HUDEP-2 (cell line): Measurements from ENCODE around the gene RCBTB2.

Source experiments
- DNase-seq, 76 experiments: peaks; one replicate each; lab custom pipeline; 2025; ENCODE audit not compliant: unreplicated experiment in 76 of 76; lab: John Stamatoyannopoulos, UW

The RCBTB2 gene

DNA sequence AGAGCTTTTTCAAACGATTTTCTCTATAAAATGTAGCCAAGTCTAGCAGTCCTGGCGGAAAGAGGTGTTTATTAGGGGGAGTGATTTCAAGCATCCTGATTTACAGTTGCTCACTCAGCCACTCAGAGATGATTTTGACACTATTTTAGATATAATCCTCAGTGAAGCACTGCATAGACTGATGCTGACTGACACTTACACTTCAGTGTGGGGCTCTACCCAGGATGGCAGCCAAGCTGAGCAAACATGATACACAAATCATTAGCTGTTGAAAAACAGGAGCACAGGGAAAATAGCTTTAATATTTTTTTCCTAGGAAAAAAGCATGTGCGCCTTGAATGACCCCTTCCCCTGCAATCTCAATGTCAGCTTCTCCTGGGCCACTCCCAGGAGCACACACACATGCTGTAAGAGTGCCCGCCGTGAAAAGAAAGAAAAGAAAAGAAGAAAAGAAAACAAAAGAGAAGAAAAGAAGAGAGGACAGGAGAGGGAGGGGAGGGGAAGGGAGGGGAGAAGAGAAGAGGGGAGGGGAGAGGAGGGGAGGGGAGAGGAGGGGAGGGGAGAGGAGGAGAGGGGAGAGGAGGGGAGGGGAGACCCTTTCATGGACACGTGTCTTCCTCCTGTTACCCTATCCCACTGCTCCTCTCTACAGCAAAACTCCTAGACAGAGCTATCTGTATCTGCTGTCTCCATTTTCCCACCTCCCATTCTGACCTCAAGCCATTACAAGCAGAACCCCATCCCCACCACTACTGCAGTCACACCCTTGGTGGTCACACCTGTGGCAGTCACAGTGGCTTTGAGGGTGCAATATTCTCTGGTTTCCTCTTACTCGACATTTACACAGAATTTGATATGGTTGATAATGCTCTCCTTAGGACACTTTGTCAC, 36.4 kb downstream of the RCBTB2 start:
- DNase-seq, result no peak

DNA sequence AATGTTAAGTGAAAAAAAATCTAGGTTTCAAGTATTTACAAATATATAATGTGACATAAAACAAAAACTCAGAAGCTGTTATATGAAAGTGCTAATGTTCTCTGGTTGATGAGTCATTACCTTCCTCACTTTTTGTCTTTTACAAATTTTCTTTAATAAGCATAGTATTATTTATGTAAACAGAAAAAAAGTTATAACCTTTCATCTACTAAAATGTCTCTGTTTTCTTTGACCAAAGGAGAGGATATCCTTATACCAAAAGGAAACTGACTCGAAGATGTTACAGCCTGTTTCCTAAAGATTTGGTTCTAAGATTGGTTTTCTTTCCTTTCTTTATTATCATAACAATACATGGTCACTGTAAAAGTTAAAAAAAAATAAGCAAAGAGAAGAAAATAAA, 38.0 kb downstream of the RCBTB2 start:
- no peak for DNase-seq

DNA sequence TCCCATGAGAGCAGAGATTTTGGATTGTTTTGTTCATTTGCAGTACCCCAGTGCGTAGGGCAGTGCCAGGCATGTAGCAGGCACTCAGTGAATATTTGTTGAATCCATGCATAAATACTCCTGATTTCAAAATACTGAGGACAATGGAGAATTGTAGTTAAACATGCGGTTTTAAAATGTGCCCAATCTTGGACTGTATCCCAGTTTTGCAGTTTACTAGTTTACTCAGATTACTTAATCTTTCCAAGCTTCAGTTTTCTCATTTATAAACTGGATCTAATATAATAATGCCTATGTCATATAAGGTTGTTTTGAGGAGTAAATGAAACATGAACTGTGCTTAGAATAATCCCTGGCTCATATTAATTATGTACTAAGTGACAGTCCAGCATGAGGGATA, 39.0 kb downstream of the RCBTB2 start:
- DNase-seq, result no peak

DNA sequence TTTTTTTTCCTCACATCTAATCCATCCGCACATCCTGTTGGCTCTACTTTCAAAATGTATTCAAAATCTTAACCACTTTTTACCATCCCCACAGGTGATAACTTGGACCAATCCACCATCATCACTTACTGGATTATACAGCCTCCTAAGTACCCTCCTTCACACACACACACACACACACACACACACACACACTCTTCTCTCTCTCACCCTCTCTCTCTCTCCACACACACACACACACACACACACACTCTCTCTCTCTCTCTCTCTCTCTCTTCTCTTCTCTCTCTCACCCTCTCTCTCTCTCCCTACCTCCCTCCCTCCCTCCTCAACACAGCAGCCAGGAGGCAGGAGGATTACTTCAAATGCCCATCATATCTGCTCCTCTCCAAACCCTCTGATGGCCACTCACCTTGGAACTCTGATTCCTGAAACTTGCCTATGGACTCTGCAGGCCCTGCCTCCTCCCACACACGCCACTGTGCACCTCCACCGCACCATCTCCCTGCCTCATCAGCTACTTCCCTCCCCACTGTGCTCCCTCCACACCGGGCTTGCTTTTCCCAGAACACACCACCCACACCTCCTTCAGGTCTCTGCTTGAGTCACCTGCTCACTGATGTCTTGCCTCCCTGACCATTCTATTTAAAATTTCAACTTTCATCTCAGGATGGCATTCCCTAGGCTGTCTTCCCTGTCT, 39.7 kb downstream of the RCBTB2 start:
- DNase-seq, result no peak

DNA sequence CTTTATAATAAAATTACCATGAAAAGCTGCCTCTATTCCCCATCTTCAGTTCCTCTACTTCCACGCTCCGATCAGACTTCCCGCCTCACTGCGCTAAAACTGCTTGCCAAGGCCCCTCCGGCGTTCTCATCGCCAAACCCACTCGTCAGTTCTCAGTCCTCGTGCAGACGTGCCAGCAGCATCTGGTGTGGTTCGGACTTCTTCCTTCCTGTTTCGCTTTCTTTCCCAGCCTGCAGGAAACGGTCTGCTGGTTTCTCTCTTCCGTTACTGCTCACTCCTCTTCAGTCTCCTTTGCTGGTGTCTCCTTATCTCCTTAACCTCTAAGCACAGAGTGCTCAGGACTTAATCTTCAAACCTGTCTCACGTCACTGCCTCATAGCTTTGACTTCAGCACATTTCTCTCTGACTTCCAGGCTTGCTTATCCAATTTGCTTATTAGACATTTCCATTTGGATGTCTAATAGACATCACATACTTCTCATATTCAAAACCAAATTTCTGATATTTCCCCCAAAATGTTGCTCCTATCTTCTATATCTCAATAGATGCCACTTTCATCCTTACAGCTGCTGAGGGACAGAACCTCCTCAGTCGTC, 40.3 kb downstream of the RCBTB2 start:
- DNase-seq, result peak in 57 of 76 experiments; percentile 2 to 73 (median 29)

DNA sequence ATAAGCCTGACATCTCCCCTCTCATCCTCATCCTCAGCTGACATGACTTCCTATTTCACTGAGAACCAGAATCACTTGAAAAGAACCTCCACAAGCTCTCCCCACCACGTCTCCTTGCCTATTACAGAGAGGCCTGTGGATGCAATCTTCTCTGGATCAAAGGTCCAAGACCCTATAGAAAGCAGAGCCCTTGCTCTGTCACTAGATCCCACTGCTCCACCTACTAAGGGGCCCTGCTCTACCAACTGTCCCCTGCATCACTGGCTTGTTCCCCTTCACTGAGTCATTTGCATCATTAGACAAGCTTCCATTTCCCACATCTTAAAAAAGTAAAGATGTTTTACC, 40.8 kb downstream of the RCBTB2 start:
- DNase-seq, result peak in 2 of 76 experiments; percentile 8 to 30

DNA sequence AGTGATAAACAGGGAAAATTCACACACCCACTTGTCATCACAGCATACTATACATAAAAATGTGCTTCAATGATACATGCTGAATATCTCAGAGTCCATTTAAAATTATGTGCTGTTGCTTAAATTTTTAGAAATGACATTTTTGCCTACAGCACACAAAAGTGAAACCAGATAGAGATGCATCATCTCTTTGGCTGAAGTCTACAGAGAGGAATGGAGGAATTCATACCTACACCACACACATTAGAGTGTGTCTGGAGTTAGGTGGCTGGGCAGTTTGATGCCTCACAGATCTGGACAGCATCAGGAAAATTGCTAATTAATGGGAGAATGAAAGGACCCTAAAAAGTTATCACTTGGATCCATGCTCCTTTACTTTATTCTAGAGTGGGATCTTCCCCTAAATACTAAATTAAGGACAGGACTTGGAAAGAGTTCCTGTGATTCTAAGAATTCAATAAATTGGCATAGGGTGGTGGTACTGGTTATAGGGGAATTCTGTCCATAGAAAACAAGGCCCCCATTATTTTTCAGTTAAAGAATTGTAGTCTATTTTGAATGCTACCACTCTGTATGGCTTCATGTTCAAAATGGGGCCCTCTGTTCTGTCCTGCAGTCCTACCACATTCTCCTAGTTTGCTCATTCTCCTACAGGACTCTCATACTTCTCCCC, 41.3 kb downstream of the RCBTB2 start:
- DNase-seq, result no peak

DNA sequence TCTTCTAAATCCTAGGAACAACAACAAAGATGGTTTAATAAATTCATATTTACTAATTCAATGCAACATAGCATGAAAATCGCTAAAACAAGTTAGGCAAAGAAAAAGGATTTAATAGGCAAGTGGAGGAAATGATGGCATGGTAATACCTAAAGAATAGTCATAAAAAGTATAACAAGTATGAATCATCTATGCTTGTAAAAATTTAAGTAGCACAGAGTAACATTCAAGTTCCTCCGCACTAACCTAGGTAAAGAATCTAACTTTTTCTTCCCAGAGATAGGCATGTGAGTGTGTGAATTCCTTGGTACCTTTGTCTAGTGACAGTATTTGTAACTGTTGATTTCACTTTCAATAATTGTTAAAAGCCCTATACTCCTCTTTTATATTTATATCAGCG, 42.6 kb downstream of the RCBTB2 start:
- DNase-seq, result no peak

DNA sequence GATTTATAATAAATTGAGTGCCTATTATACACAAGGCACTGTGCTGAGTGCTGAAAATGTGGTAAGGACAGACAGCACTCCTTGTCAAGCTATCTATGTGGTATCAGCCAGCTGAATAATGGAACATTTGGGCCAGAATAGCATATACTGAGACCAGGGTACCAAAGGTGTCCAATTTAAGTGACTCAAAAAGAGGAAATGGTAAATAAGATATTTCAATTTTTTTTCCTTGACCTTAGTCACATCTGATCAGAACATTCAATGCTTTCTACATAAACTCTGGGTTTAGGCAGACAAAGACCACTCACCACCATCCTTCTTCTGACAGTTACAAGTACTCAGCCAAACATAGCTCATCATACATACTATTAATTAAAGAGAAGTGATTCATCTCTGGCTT, 43.2 kb downstream of the RCBTB2 start:
- no peak for DNase-seq

DNA sequence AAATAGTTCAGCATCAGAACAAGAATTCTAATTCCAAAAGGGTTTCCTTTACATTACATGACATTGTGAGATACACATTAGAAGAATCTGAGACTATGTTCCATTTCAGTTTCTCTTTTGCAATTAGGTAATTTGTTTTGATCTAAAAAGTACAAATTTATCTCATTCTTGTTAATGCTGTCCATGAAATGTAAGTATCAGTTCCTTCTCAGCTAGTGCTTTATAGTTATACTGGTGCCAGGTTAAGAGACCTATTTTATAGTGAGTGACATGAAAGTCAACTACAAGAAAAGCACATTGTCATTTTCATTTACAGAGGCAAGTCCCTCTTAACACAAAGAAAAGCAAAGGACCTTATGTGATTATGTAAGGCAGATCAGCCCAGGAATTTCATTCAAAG, 43.9 kb downstream of the RCBTB2 start:
- DNase-seq, result no peak

DNA sequence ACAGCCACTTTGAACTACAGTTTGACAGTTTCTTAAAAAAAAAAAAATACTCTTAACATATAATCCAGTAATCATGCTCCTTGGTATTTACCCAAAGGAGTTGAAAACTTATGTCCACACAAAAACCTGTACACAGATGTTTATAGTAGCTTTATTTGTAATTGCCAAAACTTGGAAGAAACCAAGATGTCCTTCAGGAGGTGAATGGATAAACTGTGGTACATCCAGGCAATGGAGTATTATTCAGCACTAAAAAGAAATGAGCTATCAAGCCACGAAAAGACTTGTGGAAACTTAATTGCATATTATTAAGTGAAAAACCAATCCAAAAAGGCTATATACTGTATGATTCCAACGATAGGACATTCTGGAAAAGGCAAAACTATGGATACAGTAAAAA, 44.9 kb downstream of the RCBTB2 start:
- no peak for DNase-seq

DNA sequence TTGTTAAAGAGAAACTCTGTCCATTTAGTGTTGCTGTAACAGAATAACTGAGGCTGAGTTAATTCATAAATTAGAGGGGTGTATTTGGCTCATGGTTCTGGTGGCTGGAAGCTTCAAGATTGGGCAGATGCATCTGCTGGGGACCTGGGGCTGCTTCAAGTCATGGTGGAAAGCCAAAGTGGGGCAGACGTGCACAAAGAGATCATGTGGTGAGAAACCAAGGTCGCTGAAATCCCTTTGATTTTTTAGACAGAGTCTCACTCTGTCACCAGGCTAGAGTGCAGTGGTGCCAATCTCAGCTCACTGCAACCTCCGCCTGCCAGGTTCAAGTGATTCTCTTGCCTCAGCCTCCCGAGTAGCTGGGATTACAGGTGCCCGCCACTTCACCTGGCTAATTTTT, 46.0 kb downstream of the RCBTB2 start:
- no peak for DNase-seq

DNA sequence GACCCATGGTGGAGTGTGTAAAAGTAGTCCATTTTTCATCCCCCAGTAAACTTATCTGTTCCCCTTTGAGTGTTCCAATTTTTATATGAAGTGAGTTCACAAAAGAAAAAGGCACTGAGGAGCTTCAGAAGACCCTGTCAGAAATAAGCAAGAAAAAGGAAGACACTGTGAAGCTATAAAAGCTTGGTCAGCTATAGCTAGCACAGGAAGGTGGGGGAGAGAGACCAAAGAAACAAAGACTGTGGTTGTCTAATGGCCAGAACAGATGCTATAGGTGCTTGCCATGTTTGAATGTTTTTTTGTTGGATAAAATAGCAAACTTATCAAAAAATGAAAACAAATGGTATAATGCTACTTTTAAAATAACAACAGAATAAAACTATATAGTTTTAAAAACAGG, 46.5 kb downstream of the RCBTB2 start:
- no peak for DNase-seq

DNA sequence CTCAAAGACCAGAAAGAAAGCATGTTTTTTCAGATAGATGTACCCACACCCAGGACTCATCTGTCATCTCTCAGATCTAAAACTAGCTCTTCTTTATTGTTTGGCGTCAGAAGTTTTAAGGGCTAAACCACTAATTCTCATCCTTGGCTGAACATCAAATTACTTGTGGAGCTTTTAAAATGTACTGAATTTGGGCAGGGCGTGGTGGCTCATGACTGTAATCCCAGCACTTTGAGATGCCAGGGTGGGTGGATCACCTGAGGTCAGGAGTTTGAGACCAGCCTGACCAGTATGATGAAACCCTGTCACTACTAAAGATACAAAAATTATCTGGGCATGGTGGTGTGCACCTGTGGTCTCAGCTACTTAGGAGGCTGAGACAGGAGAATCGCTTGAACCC, 47.4 kb downstream of the RCBTB2 start:
- no peak for DNase-seq

DNA sequence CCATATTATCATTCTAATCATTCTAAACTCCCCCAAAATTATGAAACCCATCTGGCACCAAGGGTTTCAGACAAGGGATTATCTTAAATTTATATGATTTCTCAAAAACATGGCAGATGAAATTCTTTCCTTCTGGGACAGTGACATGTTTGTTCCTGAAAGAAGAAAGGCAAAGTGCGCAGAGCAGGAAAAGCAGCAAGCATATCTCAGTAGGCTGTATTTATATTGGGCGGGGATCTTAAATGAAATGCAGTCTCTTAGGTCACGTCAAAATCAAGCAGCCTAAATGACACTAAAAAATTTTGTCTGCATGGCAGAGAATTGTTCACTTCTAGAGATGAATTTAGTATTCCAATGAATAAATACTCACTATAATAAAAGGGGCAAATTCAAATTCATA, 49.3 kb downstream of the RCBTB2 start:
- DNase-seq, result no peak

DNA sequence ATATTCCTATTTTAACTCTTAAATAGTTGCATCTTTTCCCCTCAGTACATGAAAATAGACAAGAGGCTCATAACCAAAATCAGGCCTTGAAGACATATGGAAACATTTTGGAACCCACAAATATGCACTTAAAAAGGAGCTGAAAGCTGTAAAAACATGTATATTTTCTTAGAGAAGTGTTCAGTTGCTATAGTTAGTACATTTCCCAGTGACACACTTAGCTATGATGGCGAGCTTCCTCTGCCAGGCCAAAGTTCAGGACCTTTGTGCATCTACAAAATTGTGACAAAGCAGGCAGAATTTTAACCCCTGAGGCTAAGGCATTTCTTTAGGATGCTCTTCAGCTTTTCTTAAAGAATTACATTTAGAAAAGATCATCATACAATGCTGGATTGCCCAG, 54.5 kb downstream of the RCBTB2 start:
- DNase-seq, result no peak

DNA sequence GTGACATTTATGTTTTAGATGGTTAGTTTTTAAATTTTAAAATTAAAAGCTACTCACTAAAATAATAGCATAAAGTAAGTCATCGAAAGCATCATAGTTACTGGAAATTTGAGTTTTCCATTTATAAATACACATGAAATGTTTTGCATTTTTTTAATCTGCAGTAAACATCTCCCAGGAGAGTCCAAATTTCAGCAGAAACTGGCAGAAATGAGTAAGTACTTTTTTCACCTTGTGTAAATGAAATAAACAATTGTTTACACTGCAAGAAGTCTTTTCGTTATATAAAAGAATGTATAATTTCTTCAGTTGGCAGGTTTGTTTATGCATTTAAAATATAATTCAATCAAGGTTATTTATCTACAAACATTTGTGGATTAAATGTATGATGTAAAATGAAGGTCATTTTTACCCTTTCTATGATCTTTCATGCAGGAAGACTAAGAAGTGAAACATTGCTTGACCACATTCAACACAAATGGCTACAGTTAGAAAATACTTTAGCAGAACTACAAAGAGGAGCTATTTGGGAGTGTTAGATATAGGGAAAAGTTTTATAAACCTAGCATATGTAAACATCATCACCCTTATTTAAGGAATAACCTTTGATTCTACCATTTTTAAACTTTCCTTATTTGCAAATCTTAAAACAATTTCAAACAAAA, 55.6 kb downstream of the RCBTB2 start:
- DNase-seq, result no peak

DNA sequence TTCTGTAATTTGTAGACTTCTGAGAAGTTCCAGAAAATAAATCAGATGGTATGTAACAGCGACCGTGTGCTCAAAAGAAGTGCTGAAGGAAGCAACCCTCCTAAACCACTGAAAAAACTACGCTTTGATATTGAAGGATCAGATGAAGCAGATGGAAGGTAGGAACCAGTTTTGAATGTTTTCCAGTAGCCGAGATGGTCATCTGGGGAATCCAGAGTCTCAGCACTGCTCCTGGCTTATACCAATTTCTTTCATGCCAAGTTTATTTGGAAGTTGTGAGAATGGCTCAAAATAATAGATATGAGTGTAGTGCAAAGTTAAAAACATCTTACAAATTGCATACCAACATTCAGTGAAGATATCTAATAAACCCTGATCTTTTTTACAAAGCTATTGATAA, 56.2 kb downstream of the RCBTB2 start:
- no peak for DNase-seq

DNA sequence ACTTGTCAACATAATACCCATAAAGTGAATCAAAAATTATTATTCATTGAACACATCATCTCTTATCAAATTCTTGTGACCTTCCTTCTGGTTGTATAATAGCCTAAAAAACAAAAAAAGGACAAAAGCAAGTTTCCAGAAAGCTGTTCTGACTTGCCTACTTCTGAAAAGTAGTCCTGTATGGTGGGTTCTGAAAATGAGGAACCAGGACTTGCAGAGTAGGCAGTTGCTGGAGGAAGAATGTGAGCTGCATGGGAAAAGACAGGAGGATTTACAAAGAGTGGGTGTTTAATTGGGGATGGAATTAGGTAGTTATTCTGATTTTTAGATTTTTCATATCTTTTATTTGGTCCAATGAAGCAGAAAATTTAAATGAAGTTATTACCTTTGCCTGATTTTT, 56.7 kb downstream of the RCBTB2 start:
- DNase-seq, result no peak

DNA sequence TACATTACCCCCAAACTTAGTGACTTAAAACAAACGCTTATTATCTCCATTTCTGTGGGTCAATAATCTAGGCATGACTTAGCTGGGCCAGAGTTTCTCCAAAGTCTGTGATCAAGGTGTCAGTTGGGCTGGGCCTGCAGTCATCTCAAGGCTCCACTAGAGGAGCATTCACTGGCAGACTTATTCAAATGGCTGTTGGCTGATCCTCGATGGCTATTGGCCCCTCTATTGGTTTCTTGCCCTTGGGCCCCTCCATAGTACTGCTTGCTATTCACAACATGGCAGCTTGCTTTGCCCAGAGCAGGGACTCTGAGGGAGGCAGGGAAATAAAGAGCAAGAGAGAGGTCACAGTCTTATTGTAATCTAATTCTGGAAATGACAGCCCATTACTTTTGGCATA, 57.6 kb downstream of the RCBTB2 start:
- no peak for DNase-seq
